Mammary epithelial cell (primary cell): Measurements from ENCODE around the gene WBP2NL.

Source experiments
- EZH2 ChIP-seq: IDR thresholded peaks from 2 replicates; pipeline ENCODE4 v1.6.1; 2012; ENCODE audit warnings: low read length, inconsistent platforms, borderline replicate concordance
- TF ChIP-seq, protein P1 (sequence below), 2 donors: IDR thresholded peaks in 1 of 2; conservative IDR thresholded peaks in 1 of 2; 2 replicates each; pipeline ENCODE4 v1.5.1; 2011 to 2012; ENCODE audit warnings: inconsistent platforms in 2 of 2, low read length in 2 of 2, mild to moderate bottlenecking in 2 of 2, control low read depth in 1 of 2, low read depth in 1 of 2; ENCODE audit not compliant: insufficient read depth in 1 of 2; ENCODE audit errors: extremely low read depth in 1 of 2

DNA sequence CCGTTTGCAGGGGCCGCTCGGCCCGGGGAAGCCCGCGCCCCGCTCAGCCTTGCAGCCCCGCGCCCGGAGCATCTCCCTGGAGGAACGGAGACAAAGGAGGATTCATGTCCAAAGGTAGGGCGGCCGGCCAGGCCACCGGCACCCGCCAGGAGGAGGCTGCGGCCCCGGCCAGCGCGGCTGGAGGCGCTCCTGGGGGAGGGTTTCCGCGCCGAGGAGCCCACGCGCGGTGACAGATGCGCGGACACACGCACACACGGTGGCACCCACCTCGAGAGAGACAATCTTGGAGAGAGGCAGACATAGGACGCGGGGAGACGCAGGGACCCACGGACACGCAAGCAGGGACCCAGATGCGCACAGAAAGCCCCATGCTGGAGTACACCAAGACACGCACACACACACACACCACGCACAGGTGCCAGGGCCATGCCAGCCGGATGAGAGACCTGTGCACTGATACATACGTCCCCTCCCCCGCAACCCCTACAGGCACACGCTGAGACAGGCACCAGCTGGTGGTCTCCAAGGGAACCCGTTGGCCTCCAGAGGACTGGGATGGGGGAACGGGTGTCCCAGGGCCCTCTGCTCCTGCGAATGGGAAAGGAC lies 21.5 kb upstream of the WBP2NL start:
- TF ChIP-seq, protein P1, sequence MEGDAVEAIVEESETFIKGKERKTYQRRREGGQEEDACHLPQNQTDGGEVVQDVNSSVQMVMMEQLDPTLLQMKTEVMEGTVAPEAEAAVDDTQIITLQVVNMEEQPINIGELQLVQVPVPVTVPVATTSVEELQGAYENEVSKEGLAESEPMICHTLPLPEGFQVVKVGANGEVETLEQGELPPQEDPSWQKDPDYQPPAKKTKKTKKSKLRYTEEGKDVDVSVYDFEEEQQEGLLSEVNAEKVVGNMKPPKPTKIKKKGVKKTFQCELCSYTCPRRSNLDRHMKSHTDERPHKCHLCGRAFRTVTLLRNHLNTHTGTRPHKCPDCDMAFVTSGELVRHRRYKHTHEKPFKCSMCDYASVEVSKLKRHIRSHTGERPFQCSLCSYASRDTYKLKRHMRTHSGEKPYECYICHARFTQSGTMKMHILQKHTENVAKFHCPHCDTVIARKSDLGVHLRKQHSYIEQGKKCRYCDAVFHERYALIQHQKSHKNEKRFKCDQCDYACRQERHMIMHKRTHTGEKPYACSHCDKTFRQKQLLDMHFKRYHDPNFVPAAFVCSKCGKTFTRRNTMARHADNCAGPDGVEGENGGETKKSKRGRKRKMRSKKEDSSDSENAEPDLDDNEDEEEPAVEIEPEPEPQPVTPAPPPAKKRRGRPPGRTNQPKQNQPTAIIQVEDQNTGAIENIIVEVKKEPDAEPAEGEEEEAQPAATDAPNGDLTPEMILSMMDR (conservative IDR thresholded peaks at IDR 0.05 in 1 of 2, IDR thresholded peaks at IDR 0.05 in 1 of 2; ENCODE audit: extremely low read depth in 1 of 2, insufficient read depth in 1 of 2, low read depth in 1 of 2, low read length in 2 of 2): no peak
- TF ChIP-seq EZH2: peak; percentile 34
